SK-N-SH (cell line): Measurements from ENCODE around the gene CCDC148. TPM values are rescaled to one million over a fixed set of nuclear protein-coding genes. Genes with fewer than 3 reads are reported as not detected.

Source experiments
- CTCF ChIA-PET: fragments of 300-600, 350-600 bp; formaldehyde crosslinking; extraction: SDS; loops from one replicate; lab custom pipeline; 2021; lab: Yijun Ruan, JAX
- POLR2A ChIA-PET: fragments of 350-600 bp; sonication (Branson Sonifier 250); formaldehyde crosslinking; extraction: SDS; loops from one replicate; lab custom pipeline; 2020; ENCODE audit warnings: antibody characterized with exemption, inconsistent platforms; lab: Yijun Ruan, JAX
- DNase-seq: peaks from one replicate; pipeline ENCODE4 v3.0.0; 2012
- H2AFZ ChIP-seq: fragments of 200-600 bp; sonication (generic); 2 replicates; pipeline ENCODE4 v1.8.1; 2016; ENCODE audit warnings: antibody characterized with exemption, mild to moderate bottlenecking, low read depth
- H3F3A ChIP-seq: fragments of 200-600 bp; sonication (generic); replicated peaks from 2 replicates; pipeline ENCODE3; 2016; ENCODE audit warnings: antibody characterized with exemption, mild to moderate bottlenecking; ENCODE audit not compliant: insufficient read depth
- H3K27ac ChIP-seq, 2 experiments: fragments of 200-500 bp in 1 of 2; fragments of 200-600 bp in 1 of 2; sonication (Bioruptor generic) in 1 of 2; sonication (generic), shearing (Covaris generic) in 1 of 2; 2 replicates each; pipeline versions ENCODE4 v1.5.1 to v1.6.1; 2014 to 2016; ENCODE audit warnings: low read depth in 2 of 2, inconsistent platforms in 1 of 2, low read length in 1 of 2, mild to moderate bottlenecking in 1 of 2, mixed read lengths in 1 of 2
- H3K27me3 ChIP-seq: fragments of 200-600 bp; sonication (generic), shearing (Covaris generic); 2 replicates; pipeline ENCODE4 v1.6.1; 2016; ENCODE audit warnings: mixed run types; ENCODE audit not compliant: insufficient read depth
- H3K36me3 ChIP-seq, 2 experiments: fragments of 200-500 bp in 1 of 2; fragments of 200-600 bp in 1 of 2; sonication (Bioruptor generic) in 1 of 2; sonication (generic) in 1 of 2; replicated peaks in 1 of 2; 2 replicates each; pipeline versions ENCODE3 to v1.5.1; 2014 to 2016; ENCODE audit warnings: low read length in 1 of 2, mild to moderate bottlenecking in 1 of 2; ENCODE audit not compliant: insufficient read depth in 2 of 2, control insufficient read depth in 1 of 2
- H3K4me1 ChIP-seq, 2 experiments: fragments of 200-500 bp in 1 of 2; fragments of 200-600 bp in 1 of 2; sonication (Bioruptor generic) in 1 of 2; sonication (generic), shearing (Covaris generic) in 1 of 2; 2 replicates each; pipeline versions ENCODE4 v1.5.1 to v1.6.1; 2014 to 2016; ENCODE audit warnings: low read depth in 1 of 2, low read length in 1 of 2, mixed run types in 1 of 2; ENCODE audit not compliant: insufficient read depth in 2 of 2, control insufficient read depth in 1 of 2
- H3K4me2 ChIP-seq: fragments of 200-600 bp; sonication (generic), shearing (Covaris generic); 2 replicates; pipeline ENCODE4 v1.6.1; 2017; ENCODE audit warnings: mixed run types
- H3K4me3 ChIP-seq, 2 experiments: fragments of 200-500 bp in 1 of 2; fragments of 200-600 bp in 1 of 2; sonication (Bioruptor generic) in 1 of 2; sonication (generic), shearing (Covaris generic) in 1 of 2; 2 replicates each; pipeline versions ENCODE4 v1.5.1 to v1.8.1; 2014 to 2016; ENCODE audit warnings: low read depth in 2 of 2, inconsistent platforms in 1 of 2, low read length in 1 of 2, mild to moderate bottlenecking in 1 of 2, mixed read lengths in 1 of 2, moderate library complexity in 1 of 2
- H3K79me2 ChIP-seq: fragments of 200-600 bp; sonication (generic); 2 replicates; pipeline ENCODE4 v1.8.1; 2017; ENCODE audit warnings: mild to moderate bottlenecking; ENCODE audit not compliant: insufficient read depth
- H3K9ac ChIP-seq: fragments of 200-600 bp; sonication (generic); 2 replicates; pipeline ENCODE4 v1.6.1; 2017; ENCODE audit warnings: mixed run types
- H3K9me2 ChIP-seq: fragments of 200-600 bp; sonication (generic); 2 replicates; pipeline ENCODE4 v1.6.1; 2017; ENCODE audit warnings: mixed run types
- H3K9me3 ChIP-seq: fragments of 200-600 bp; sonication (generic); 2 replicates; pipeline ENCODE4 v1.6.1; 2017; ENCODE audit warnings: mixed run types, mild to moderate bottlenecking, moderate library complexity
- H4K20me1 ChIP-seq: fragments of 200-600 bp; sonication (generic); 2 replicates; pipeline ENCODE4 v1.6.1; 2017; ENCODE audit warnings: mild to moderate bottlenecking, mixed run types; ENCODE audit not compliant: insufficient read depth
- CHD2 ChIP-seq: fragments of 150-350 bp; IDR thresholded peaks from 2 replicates; pipeline ENCODE4 v1.6.1; 2018; ENCODE audit warnings: low read length; ENCODE audit not compliant: partially characterized antibody
- EP300 ChIP-seq, 2 experiments: IDR thresholded peaks; 2 replicates each; pipeline versions ENCODE4 v1.4.0 to v1.6.1; 2012; ENCODE audit warnings: borderline replicate concordance in 1 of 2, low read depth in 1 of 2, low read length in 1 of 2
- GATA2 ChIP-seq: sonication (generic); formaldehyde crosslinking; IDR thresholded peaks from 2 replicates; pipeline ENCODE4 v1.5.0; 2020; ENCODE audit warnings: mild to moderate bottlenecking, missing genetic modification reagents
- IRF3 ChIP-seq: fragments of 150-350 bp; IDR thresholded peaks from 2 replicates; pipeline ENCODE4 v1.6.1; 2016; ENCODE audit warnings: mild to moderate bottlenecking, low read depth, low read length
- MAX ChIP-seq: IDR thresholded peaks from 2 replicates; pipeline ENCODE4 v1.4.0; 2012; ENCODE audit warnings: low read depth
- MXI1 ChIP-seq: IDR thresholded peaks from 2 replicates; pipeline ENCODE4 v1.6.1; 2012; ENCODE audit warnings: mild to moderate bottlenecking, low read depth, low read length, improper control_type of control experiment
- NFIC ChIP-seq: IDR thresholded peaks from 2 replicates; pipeline ENCODE4 v1.4.0; 2012; ENCODE audit warnings: borderline replicate concordance
- POLR2AphosphoS5 ChIP-seq: IDR thresholded peaks from 2 replicates; pipeline ENCODE4 v1.6.1; 2012; ENCODE audit warnings: low read depth, low read length
- RAD21 ChIP-seq: IDR thresholded peaks from 2 replicates; pipeline ENCODE4 v1.6.1; 2012; ENCODE audit warnings: mild to moderate bottlenecking, low read length
- RCOR1 ChIP-seq: fragments of 150-350 bp; IDR thresholded peaks from 2 replicates; pipeline ENCODE4 v1.6.1; 2017; ENCODE audit warnings: antibody characterized with exemption, low read length
- whole genome bisulfite sequencing: methylation state at CpG from one replicate; pipeline ENCODE4 v1.1.6; 2017; ENCODE audit warnings: low lambda C conversion rate; 5-methylcytosine and 5-hydroxymethylcytosine counted together
- polyA plus RNA-seq, 3 experiments: library from polyadenylated mRNA; depleted of rRNA; stranded (reverse); fragments of >200 nt; gene quantifications; 2 replicates each; pipeline ENCODE4 v1.2.3, GENCODE V29; 2012

The CCDC148 gene
- polyA plus RNA-seq, 1 of the 3 experiments (the other 2 are of a cell fraction): 0.18 TPM

- Histone ChIP-seq H3K9me3 (no peaks in the 10 kb centered on the region), H3K9ac (no peak overlapping the region), H3K79me2 (peaks cover 38% of the 10 kb centered on the region; the same call in 1 of the 2 replicates), H3K4me1 (peaks cover 23 to 50% of the 10 kb centered on the region in 2 experiments), H2AFZ (no peak overlapping the region), H3K9me2 (no peaks in the 10 kb centered on the region), H3F3A (peaks cover 24% of the 10 kb centered on the region), H3K27me3 (no peaks in the 10 kb centered on the region), H4K20me1 (no peaks in the 10 kb centered on the region), H3K27ac (no peak overlapping the region; a peak in 1 of 4 replicates), H3K4me3 (no peak overlapping the region), H3K36me3 (no peaks in the 10 kb centered on the region), H3K4me2 (no peak overlapping the region)
- TF ChIP-seq GATA2 (peak; percentile 86), IRF3 (no peak), EP300 (IDR thresholded peaks at IDR 0.05; ENCODE audit: borderline replicate concordance in 1 of 2, low read depth in 1 of 2, low read length in 1 of 2) (peak in 1 of 2 experiments; percentile 39; a peak in 1 of 4 replicates), RCOR1 (peak; percentile 70; the same call in 1 of the 2 replicates), CHD2 (peak; percentile 54), MXI1 (peak; percentile 57; the same call in 1 of the 2 replicates), RAD21 (peak; percentile 57), MAX (no peak)
- ChIA-PET CTCF (interaction anchor here (0.6 to 1.2 kb wide), 3 partner anchors 29 to 92 kb away, joined by 3 read pairs; no protein-coding TSS in a partner anchor), POLR2A (no interaction called here)
- 89% methylated on average over 2 of the region's 2 CpGs for WGBS
- peak; percentile 48 for DNase-seq
These were observed 42.8 kb upstream of the CCDC148 start for GRCh38 chr2:158499383-158499782.

GRCh38 chr2:158498749-158499136, 42.2 kb upstream of the CCDC148 start:
- Histone ChIP-seq H2AFZ (no peak overlapping the region), H3K9me3 (no peaks in the 10 kb centered on the region), H3K9me2 (no peaks in the 10 kb centered on the region), H3K27ac (no peak overlapping the region), H3K4me3 (no peak overlapping the region), H3K9ac (no peak overlapping the region), H3F3A (peaks cover 24% of the 10 kb centered on the region), H3K4me1 (peaks cover 23 to 47% of the 10 kb centered on the region in 2 experiments), H3K4me2 (no peak overlapping the region), H4K20me1 (no peaks in the 10 kb centered on the region), H3K36me3 (no peaks in the 10 kb centered on the region), H3K27me3 (no peaks in the 10 kb centered on the region), H3K79me2 (peaks cover 31% of the 10 kb centered on the region; the same call in 1 of the 2 replicates)
- DNase-seq: no peak
- 97% methylated on average over 3 of the region's 3 CpGs for WGBS
- ChIA-PET CTCF (interaction anchor here (1.0 to 1.2 kb wide), 3 partner anchors 15 to 43 kb away, joined by 3 read pairs; no protein-coding TSS in a partner anchor), POLR2A (interaction anchor here (0.6 kb wide), 1 partner anchor 323 kb away, joined by 3 read pairs; no protein-coding TSS in a partner anchor)
- no peak for TF ChIP-seq NFIC
- no peak for TF ChIP-seq POLR2AphosphoS5
- no peak for TF ChIP-seq IRF3
- no peak for TF ChIP-seq RCOR1
